HepG2 (cell line): Measurements from ENCODE around the gene FRMD5. TPM values are rescaled to one million over a fixed set of nuclear protein-coding genes. Genes with fewer than 3 reads are reported as not detected.

ENCODE experiments used
- ATAC-seq: fragments of 200-7000 bp; cut with Tn5 transposase; 3 replicates; pipeline ENCODE4 v1.9.1; 2020; ENCODE audit warnings: mild to moderate bottlenecking, moderate library complexity
- BruUV-seq: library from RNA; stranded (reverse); fragments of 400-500 nt; replicated peaks from 2 replicates; lab custom pipeline; 2021; lab: Mats Ljungman, UMichigan
- CTCF ChIA-PET: fragments of 300-600 bp; formaldehyde crosslinking; extraction: SDS; loops from one replicate; lab custom pipeline; 2021; ENCODE audit warnings: low total read pairs, inconsistent platforms, low intra/inter-chr PET ratio; lab: Yijun Ruan, JAX
- POLR2A ChIA-PET: fragments of 350-600 bp; sonication (Branson Sonifier 250); formaldehyde crosslinking; loops from one replicate; lab custom pipeline; 2020; ENCODE audit warnings: antibody characterized with exemption, inconsistent platforms; lab: Yijun Ruan, JAX
- DNase-seq: peaks from one replicate; pipeline ENCODE4 v3.0.0-alpha.2; 2015; ENCODE audit warnings: low spot score
- FAIRE-seq: peaks from 3 replicates; lab custom pipeline; 2011; peaks lifted over from hg19 to GRCh38; lab: Jason Lieb, UNC
- H2AFZ ChIP-seq: one replicate; pipeline ENCODE4 v1.6.1; 2011; ENCODE audit warnings: low read length, inconsistent platforms
- H3K27ac ChIP-seq: fragments of 300-600 bp; 3 replicates; pipeline ENCODE4 v1.8.0; 2011; ENCODE audit warnings: mixed run types, mild to moderate bottlenecking, mixed read lengths, low read length, inconsistent platforms; ENCODE audit not compliant: insufficient read depth; ENCODE audit errors: extremely low read length
- H3K27me3 ChIP-seq, 2 experiments: fragments of 200-600 bp in 1 of 2; 2 replicates in 1 of 2; 3 replicates in 1 of 2; pipeline versions ENCODE4 v1.6.0 to v1.8.0; 2011; ENCODE audit warnings: low read length in 2 of 2, mild to moderate bottlenecking in 2 of 2, moderate library complexity in 2 of 2, inconsistent platforms in 1 of 2; ENCODE audit not compliant: insufficient read depth in 2 of 2, control insufficient read depth in 1 of 2
- H3K36me3 ChIP-seq, 2 experiments: fragments of 200-600 bp in 1 of 2; replicated peaks in 1 of 2; 2 replicates in 1 of 2; 3 replicates in 1 of 2; pipeline versions ENCODE4 v1.5.1 to v1.8.0; 2011; ENCODE audit warnings: low read length in 2 of 2, inconsistent platforms in 1 of 2; ENCODE audit not compliant: insufficient read depth in 2 of 2, control insufficient read depth in 1 of 2
- H3K4me1 ChIP-seq: 2 replicates; pipeline ENCODE4 v1.5.1; 2012; ENCODE audit warnings: low read length, inconsistent platforms; ENCODE audit not compliant: insufficient read depth
- H3K4me2 ChIP-seq: 2 replicates; pipeline ENCODE4 v1.6.0; 2011; ENCODE audit warnings: low read depth, low read length, inconsistent platforms
- H3K4me3 ChIP-seq, 3 experiments: fragments of 200-600 bp in 1 of 3; sonication (generic), shearing (Covaris generic) in 1 of 3; replicated peaks in 1 of 3; 2 replicates each; pipeline ENCODE4 v1.5.1; 2011 to 2016; ENCODE audit warnings: low read length in 3 of 3, inconsistent platforms in 2 of 3, low read depth in 2 of 3, mild to moderate bottlenecking in 2 of 3, control low read depth in 1 of 3, mixed read lengths in 1 of 3; ENCODE audit not compliant: insufficient read depth in 1 of 3
- H3K79me2 ChIP-seq: one replicate; pipeline ENCODE4 v1.6.1; 2011; ENCODE audit warnings: low read length, inconsistent platforms; ENCODE audit not compliant: insufficient read depth
- H3K9ac ChIP-seq: 2 replicates; pipeline ENCODE4 v1.6.0; 2011; ENCODE audit warnings: mild to moderate bottlenecking, low read depth, low read length, inconsistent platforms; ENCODE audit not compliant: insufficient read depth
- H3K9me3 ChIP-seq: 2 replicates; pipeline ENCODE4 v1.5.1; 2012; ENCODE audit warnings: mild to moderate bottlenecking, low read length
- H4K20me1 ChIP-seq: 2 replicates; pipeline ENCODE4 v1.6.0; 2011; ENCODE audit warnings: inconsistent platforms, mild to moderate bottlenecking, low read length, moderate library complexity; ENCODE audit not compliant: insufficient read depth
- CREB1 ChIP-seq, 2 experiments: fragments of 450-650 bp in 1 of 2; IDR thresholded peaks; 2 replicates each; pipeline ENCODE4 v1.6.1; 2016 to 2017; ENCODE audit warnings: control low read depth in 1 of 2, mild to moderate bottlenecking in 1 of 2, missing compliant biosample characterization in 1 of 2, missing genetic modification characterization in 1 of 2
- DNMT1 ChIP-seq: sonication (generic); formaldehyde crosslinking; IDR thresholded peaks from 2 replicates; pipeline ENCODE4 v1.5.1; 2020; ENCODE audit warnings: mild to moderate bottlenecking, missing genetic modification reagents
- E2F2 ChIP-seq: sonication (generic); formaldehyde crosslinking; IDR thresholded peaks from 2 replicates; pipeline ENCODE4 v1.4.0; 2020; ENCODE audit warnings: missing genetic modification reagents, borderline replicate concordance
- FLYWCH1 ChIP-seq: sonication (generic); formaldehyde crosslinking; IDR thresholded peaks from 2 replicates; pipeline ENCODE4 v1.8.1; 2023; ENCODE audit warnings: mild to moderate bottlenecking, missing genetic modification reagents
- HMG20B ChIP-seq: conservative IDR thresholded peaks from 2 replicates; pipeline ENCODE4 v1.6.1; 2016; ENCODE audit warnings: missing genetic modification reagents, missing compliant biosample characterization
- HOXA9 ChIP-seq: sonication (generic); formaldehyde crosslinking; IDR thresholded peaks from 2 replicates; pipeline ENCODE4 v1.8.1; 2022; ENCODE audit warnings: missing genetic modification reagents, mild to moderate bottlenecking, moderate library complexity, borderline replicate concordance
- MAF1 ChIP-seq: sonication (generic); formaldehyde crosslinking; IDR thresholded peaks from 2 replicates; pipeline ENCODE4 v1.5.0; 2020; ENCODE audit warnings: missing genetic modification reagents, borderline replicate concordance
- PAX8 ChIP-seq: sonication (generic); formaldehyde crosslinking; IDR thresholded peaks from 2 replicates; pipeline ENCODE4 v1.8.0; 2022; ENCODE audit warnings: mild to moderate bottlenecking, missing genetic modification reagents, borderline replicate concordance
- SIX4 ChIP-seq: sonication (generic); formaldehyde crosslinking; IDR thresholded peaks from 2 replicates; pipeline ENCODE4 v1.4.0; 2020; ENCODE audit warnings: missing genetic modification reagents
- ZNF564 ChIP-seq: sonication (generic); formaldehyde crosslinking; IDR thresholded peaks from 2 replicates; pipeline ENCODE4 v1.8.1; 2023; ENCODE audit warnings: mild to moderate bottlenecking, missing genetic modification reagents
- ZSCAN21 ChIP-seq: sonication (generic); formaldehyde crosslinking; IDR thresholded peaks from 2 replicates; pipeline ENCODE4 v1.8.0; 2022; ENCODE audit warnings: mild to moderate bottlenecking, missing genetic modification reagents, moderate library complexity, borderline replicate concordance
- WGBS: methylation state at CpG from one replicate; pipeline ENCODE4 v1.1.6; 2017; ENCODE audit warnings: low lambda C conversion rate; 5-methylcytosine and 5-hydroxymethylcytosine counted together
- in situ Hi-C: cut with HindIII; loops from 2 replicates; pipeline ENCODE4 v1.10.0; 2017; ENCODE audit warnings: low pct_unique_long_range_greater_than_20kb; ENCODE audit not compliant: extremely low pct_ligation_motif_present
- intact Hi-C: fragments of 100-400 bp; cut with micrococcal nuclease; formaldehyde crosslinking; loops from one replicate; pipeline ENCODE4 v1.10.0; 2022; ENCODE audit not compliant: unreplicated experiment
- polyA plus RNA-seq, 8 experiments: library from polyadenylated mRNA; depleted of rRNA in 3 of 8; stranded (reverse) in 7 of 8; unstranded in 1 of 8; fragments of >200 nt; fragmentation: Illumina TruSeq in 4 of 8; extraction: Trizol in 4 of 8; gene quantifications; 2 replicates each; pipeline versions ENCODE4 v1.2.1 to v1.2.3, GENCODE V29; 2011 to 2016; ENCODE audit warnings: low read depth in 4 of 8, missing spikeins in 1 of 8, mixed read lengths in 1 of 8; ENCODE audit not compliant: insufficient read depth in 1 of 8
- total RNA-seq, 5 experiments: library from RNA; depleted of rRNA; stranded (reverse); fragments of >200 nt; fragmentation: Illumina TruSeq; extraction: Trizol; gene quantifications; 2 replicates each; pipeline ENCODE4 v1.2.3, GENCODE V29; 2016; ENCODE audit warnings: low read depth in 1 of 5
- TF ChIP-seq, protein P1 (sequence below): sonication (generic); formaldehyde crosslinking; IDR thresholded peaks from 2 replicates; pipeline ENCODE4 v1.4.0; 2020; ENCODE audit warnings: missing genetic modification reagents
- TF ChIP-seq, protein P2 (sequence below): sonication (generic); formaldehyde crosslinking; IDR thresholded peaks from 2 replicates; pipeline ENCODE4 v1.4.0; 2020; ENCODE audit warnings: mild to moderate bottlenecking, missing genetic modification reagents

Gene FRMD5
- total and polyA plus RNA-seq, 2 of the 13 experiments (the other 11 are each of a cell fraction or from before 2014, with no cell fraction given) = 0.93 to 1.5 TPM

GRCh38 chr15:44087578-44088465 lies 107.2 kb downstream of the FRMD5 start:
- no peak for FAIRE-seq
- peak; percentile 74 for TF ChIP-seq CREB1 (IDR thresholded peaks at IDR 0.05)
- no peak for TF ChIP-seq CREB1 (CRISPR knock-in tag; IDR thresholded peaks at IDR 0.05)
- TF ChIP-seq, protein P1, sequence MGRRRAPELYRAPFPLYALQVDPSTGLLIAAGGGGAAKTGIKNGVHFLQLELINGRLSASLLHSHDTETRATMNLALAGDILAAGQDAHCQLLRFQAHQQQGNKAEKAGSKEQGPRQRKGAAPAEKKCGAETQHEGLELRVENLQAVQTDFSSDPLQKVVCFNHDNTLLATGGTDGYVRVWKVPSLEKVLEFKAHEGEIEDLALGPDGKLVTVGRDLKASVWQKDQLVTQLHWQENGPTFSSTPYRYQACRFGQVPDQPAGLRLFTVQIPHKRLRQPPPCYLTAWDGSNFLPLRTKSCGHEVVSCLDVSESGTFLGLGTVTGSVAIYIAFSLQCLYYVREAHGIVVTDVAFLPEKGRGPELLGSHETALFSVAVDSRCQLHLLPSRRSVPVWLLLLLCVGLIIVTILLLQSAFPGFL (CRISPR knock-in tag) = no peak
- Histone ChIP-seq H3K36me3 (no peaks in the 10 kb centered on the region), H3K79me2 (no peaks in the 10 kb centered on the region), H3K4me1 (peaks cover 7% of the 10 kb centered on the region), H3K9me3 (no peaks in the 10 kb centered on the region), H3K4me3 (no peak overlapping the region), H3K4me2 (no peak overlapping the region), H3K27ac (no peak overlapping the region), H2AFZ (no peak overlapping the region), H3K9ac (no peak overlapping the region), H4K20me1 (no peaks in the 10 kb centered on the region), H3K27me3 (no peaks in the 10 kb centered on the region)
- ChIA-PET POLR2A (no interaction called here), CTCF (no interaction called here)
- in situ Hi-C loops = no loop called here
- 11% methylated on average over 3 of the region's 3 CpGs for WGBS
- no TSS peak for BruUV-seq
- no peak for DNase-seq
- ATAC-seq = no peak
- intact Hi-C loops = no loop called here

DNA sequence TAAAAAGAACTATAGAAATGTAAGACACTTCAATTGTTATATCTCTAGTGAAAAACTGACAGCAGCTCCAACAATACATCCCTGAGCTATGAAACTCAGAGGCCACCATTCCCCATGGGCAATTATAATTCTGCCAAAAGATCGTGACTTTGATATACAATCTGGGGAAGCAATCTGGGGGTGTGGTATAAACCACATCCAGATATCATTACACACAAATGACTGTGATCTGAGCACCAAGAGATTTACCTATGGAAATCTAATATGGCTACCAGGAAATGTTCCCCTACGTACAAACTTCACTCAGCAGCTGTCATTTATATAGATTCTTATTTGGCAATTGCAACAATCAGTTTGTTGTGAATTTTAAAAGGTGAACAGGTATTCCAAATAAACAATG lies 110.3 kb downstream of the FRMD5 start:
- FAIRE-seq = no peak
- Histone ChIP-seq H3K27ac (no peak overlapping the region), H4K20me1 (no peaks in the 10 kb centered on the region), H3K9ac (no peak overlapping the region), H3K36me3 (no peaks in the 10 kb centered on the region), H3K79me2 (no peaks in the 10 kb centered on the region), H3K9me3 (no peaks in the 10 kb centered on the region), H3K4me1 (peaks cover 7% of the 10 kb centered on the region), H3K4me3 (no peak overlapping the region), H3K4me2 (no peak overlapping the region), H3K27me3 (no peaks in the 10 kb centered on the region), H2AFZ (peak overlapping the region; percentile 9)
- 26% methylated on average over 2 of the region's 2 CpGs for WGBS
- DNase-seq = no peak
- BruUV-seq = no TSS peak
- intact Hi-C loops = no loop called here
- ChIA-PET CTCF (no interaction called here), POLR2A (no interaction called here)
- no peak for ATAC-seq
- in situ Hi-C loops = no loop called here
- TF ChIP-seq SIX4 (CRISPR knock-in tag) (no peak), FLYWCH1 (CRISPR knock-in tag) (no peak), HMG20B (CRISPR knock-in tag) (no peak), MAF1 (CRISPR knock-in tag) (no peak), DNMT1 (CRISPR knock-in tag) (no peak), ZNF564 (CRISPR knock-in tag) (no peak), ZSCAN21 (CRISPR knock-in tag) (no peak), PAX8 (CRISPR knock-in tag) (no peak), HOXA9 (CRISPR knock-in tag) (no peak), E2F2 (CRISPR knock-in tag) (no peak)
- TF ChIP-seq, protein P2, sequence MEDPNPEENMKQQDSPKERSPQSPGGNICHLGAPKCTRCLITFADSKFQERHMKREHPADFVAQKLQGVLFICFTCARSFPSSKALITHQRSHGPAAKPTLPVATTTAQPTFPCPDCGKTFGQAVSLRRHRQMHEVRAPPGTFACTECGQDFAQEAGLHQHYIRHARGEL (CRISPR knock-in tag) = no peak
